Measurements from ENCODE around the gene LILRA2.
"Not testable (repeated sequence)": the region's sequence is repeated elsewhere in the genome, so short reads cannot be mapped to it uniquely, and the experiment has no call there.

LILRA2 gene

DNA sequence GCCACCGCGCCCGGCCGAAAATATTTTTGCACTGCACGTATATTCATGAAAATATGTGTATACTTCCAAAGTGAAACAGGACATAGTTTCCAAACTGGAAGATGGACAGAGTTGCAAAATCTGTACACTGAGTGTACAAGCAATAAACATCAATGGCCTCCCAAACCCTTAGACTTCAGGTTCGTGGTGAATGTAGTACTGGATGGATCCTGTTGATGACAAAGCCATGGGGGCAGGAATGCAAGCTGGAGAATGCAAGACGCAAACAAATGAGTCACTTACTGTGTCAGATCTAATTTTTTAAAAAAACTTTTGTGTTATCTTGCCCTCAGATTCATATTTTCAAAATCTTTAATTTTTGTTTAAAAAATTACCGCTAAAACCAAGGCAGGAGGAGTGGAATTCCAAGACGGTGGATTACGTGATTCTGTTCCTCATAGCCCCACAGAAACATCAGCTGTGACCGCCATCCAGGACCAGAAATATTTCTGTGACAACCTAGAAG lies 12.7 kb upstream of the LILRA2 start:
- TF ChIP-seq, protein P1, sequence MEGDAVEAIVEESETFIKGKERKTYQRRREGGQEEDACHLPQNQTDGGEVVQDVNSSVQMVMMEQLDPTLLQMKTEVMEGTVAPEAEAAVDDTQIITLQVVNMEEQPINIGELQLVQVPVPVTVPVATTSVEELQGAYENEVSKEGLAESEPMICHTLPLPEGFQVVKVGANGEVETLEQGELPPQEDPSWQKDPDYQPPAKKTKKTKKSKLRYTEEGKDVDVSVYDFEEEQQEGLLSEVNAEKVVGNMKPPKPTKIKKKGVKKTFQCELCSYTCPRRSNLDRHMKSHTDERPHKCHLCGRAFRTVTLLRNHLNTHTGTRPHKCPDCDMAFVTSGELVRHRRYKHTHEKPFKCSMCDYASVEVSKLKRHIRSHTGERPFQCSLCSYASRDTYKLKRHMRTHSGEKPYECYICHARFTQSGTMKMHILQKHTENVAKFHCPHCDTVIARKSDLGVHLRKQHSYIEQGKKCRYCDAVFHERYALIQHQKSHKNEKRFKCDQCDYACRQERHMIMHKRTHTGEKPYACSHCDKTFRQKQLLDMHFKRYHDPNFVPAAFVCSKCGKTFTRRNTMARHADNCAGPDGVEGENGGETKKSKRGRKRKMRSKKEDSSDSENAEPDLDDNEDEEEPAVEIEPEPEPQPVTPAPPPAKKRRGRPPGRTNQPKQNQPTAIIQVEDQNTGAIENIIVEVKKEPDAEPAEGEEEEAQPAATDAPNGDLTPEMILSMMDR (IDR thresholded peaks at IDR 0.05; ENCODE audit: control insufficient read depth, insufficient read depth, low read depth, low read length, missing control alignments) = no peak
- DNase-seq (ENCODE audit: low read depth) = no peak
- no peak overlapping the region for H3K4me3 ChIP-seq (ENCODE audit: control insufficient read depth, low read depth, low read length)

DNA sequence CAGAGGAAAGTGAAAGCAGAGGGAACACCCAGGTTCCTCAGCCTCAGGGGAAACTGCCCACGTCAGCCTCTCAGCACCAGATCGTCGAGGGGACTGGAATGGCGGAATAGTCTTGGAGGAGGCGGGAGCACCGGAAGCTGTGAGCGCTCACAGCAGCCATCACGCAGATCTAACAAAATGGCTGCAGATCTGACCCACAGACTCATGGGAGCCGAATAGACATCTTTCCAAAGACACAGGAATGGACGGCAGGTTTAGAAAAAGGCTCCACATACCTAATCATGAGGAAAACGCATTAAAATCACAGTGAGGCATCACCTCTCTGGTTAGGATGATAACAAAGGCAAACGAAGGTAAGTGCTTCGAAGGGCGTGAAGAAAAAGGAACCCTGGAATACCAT lies 11.8 kb upstream of the LILRA2 start:
- TF ChIP-seq, protein P1 (IDR thresholded peaks at IDR 0.05; ENCODE audit: control insufficient read depth, insufficient read depth, low read depth, low read length, missing control alignments) = no peak
- H3K4me3 ChIP-seq (ENCODE audit: control insufficient read depth, low read depth, low read length) = no peak overlapping the region
- peak; percentile 1 for DNase-seq (ENCODE audit: low read depth)

DNA sequence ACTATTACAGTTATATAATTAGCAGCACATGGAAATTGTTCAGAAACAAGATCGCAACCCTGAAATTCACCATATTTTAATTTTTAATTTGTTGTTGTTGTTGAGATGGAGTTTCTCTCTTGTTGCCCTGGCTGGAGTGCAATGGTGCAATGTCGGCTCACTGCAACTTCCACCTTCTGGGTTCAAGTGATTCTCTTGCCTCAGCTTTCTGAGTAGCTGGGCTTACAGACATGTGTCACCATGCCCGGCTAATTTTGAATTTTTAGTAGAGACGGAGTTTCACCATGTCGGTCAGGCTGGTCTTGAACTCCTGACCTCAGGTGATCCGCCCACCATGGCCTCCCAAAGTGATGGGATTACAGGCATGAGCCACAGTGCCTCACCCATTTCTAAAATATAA lies 10.4 kb upstream of the LILRA2 start:
- DNase-seq (ENCODE audit: low read depth); H3K4me3 ChIP-seq (ENCODE audit: control insufficient read depth, low read depth, low read length): not testable (repeated sequence)

DNA sequence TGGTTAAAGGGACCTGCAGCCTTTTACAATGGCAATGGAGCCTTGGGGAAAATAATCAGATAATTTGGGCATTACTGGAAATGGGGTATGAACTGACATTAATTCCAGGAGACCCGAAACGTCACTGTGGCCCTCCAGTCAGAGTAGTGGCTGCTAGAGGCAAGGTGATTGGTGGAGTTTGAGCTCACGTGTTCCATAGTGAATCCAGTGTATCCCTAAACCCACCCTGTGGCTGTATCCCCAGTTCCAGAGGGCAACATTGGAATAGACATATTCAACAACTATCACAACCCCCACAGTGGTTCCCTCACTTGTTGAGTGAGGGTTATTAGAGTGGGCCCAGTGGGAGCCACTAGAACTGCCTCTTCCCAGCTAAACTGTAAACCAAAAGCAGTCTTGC lies 3.3 kb upstream of the LILRA2 start:
- DNase-seq (ENCODE audit: low read depth) = no peak
- TF ChIP-seq, protein P1 (IDR thresholded peaks at IDR 0.05; ENCODE audit: control insufficient read depth, insufficient read depth, low read depth, low read length, missing control alignments) = no peak
- H3K4me3 ChIP-seq (ENCODE audit: control insufficient read depth, low read depth, low read length) = no peak overlapping the region

DNA sequence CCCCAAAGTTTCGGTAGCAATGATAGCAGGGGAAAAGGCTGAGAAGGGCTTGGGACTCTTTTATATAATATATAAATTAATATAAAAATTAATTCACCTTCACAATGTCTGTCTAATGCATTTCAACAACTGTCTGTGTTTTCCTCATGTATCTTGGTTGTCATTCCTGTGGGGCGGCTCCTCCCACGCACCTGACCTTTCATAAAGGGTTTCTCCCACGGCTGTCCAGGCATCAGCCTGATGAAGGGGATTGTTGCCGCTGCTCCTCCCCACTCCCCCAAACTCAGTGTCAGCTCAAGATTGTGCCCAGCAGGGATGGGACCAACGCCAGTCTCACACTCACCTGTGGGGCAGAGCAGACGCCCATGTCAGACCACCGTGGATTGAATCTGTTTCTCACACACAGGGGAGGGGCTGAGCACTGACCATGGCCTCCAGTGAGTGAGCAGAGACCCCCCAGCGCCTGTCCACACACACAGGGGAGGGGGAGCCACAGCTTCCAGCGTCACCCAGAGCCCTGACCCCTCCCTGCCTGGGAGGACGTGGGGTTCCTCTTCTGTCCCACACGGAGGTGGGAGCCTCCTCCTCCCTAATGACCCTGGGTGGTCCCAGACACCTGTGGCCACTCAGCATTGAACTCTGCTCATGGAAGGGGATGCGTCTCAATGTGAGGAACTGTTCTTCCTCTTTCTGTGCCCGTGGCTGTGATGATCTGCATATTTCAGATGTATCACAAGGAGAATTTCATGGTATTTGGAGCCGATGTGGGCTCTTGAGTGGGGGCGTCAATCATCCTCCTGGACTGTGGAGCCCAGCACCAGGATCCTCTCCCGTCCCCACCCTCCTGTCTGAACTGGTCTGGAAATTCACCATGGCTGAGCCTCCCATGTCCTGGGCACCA lies 1.6 kb upstream of the LILRA2 start:
- H3K4me3 ChIP-seq (ENCODE audit: control insufficient read depth, low read depth, low read length); DNase-seq (ENCODE audit: low read depth): not testable (repeated sequence)

DNA sequence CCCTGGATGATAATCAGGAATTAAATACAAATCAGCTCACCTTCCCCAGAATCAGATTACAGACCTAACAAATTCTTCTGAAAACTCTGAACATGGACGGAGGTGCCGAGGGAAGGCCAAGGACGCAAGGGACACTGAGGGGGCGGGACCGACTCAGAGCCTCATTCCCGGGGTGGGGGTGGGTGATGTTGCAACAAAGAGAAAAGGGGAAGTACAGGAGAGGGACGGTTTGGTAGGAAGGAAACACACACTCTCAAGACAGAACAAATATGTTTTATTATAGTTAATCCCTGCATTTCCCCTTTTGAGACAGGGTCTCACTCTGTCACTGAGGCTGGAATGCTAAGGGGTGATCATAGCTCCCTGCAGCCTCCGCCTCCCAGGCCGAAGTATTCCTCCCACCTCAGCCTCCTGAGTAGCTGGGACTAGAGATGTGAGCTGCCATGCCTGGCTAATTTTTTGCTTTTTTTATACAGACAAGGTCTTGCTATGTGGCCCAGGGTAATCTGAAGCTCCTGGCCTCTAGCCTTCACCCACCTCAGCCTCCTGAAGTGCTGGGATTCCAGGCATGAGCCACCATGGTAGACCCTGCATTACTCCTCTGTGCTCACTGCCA lies 786 bp upstream of the LILRA2 start:
- TF ChIP-seq, protein P1 (IDR thresholded peaks at IDR 0.05; ENCODE audit: control insufficient read depth, insufficient read depth, low read depth, low read length, missing control alignments) = no peak
- no peak for DNase-seq (ENCODE audit: low read depth)
- H3K4me3 ChIP-seq (ENCODE audit: control insufficient read depth, low read depth, low read length) = no peak overlapping the region

DNA sequence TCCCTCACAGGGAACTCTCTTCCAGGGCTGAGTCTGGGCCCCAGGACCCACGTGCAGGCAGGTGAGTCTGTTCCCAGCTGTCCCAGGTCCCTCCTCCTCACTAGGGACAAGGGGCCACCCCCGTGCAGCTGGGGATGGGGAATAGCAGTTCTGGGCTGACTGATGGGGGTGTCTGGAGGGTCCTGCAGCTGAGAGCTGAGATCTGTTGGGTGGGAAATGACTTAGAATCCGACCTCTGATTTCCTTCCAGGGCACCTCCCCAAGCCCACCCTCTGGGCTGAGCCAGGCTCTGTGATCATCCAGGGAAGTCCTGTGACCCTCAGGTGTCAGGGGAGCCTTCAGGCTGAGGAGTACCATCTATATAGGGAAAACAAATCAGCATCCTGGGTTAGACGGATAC lies 461 bp downstream of the LILRA2 start:
- H3K4me3 ChIP-seq (ENCODE audit: control insufficient read depth, low read depth, low read length) = no peak overlapping the region
- TF ChIP-seq, protein P1 (IDR thresholded peaks at IDR 0.05; ENCODE audit: control insufficient read depth, insufficient read depth, low read depth, low read length, missing control alignments) = no peak
- DNase-seq (ENCODE audit: low read depth) = no peak

All from AG09309 (cell line).